ENCODE results near the gene CX3CL1.

Gene CX3CL1

DNA sequence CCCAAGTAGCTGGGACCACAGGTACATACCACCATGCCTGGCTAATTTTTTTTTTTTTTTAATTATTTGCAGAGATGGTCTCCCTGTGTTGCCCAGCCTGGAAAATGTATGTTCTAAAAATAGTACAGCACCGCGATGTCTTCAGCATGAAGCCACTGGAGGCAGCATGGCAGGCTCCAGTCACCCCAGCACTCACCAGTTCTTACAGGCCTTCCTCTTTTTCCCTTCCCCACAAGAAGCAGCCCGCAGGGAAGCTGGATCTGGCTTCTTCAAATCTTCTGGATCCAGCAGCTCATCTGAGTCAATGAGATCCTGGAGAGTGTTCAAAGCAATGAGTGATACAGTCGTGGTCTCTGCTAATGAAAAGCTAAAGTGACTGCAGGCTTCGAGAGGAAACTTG is 58.7 kb downstream of the CX3CL1 start:
- no peak overlapping the region for H3K9ac ChIP-seq (ENCODE audit: low read length)
- no peak for DNase-seq (ENCODE audit: low read depth)
- H3K9me3 ChIP-seq (ENCODE audit: control insufficient read depth, low read length) = no peaks in the 10 kb centered on the region
- no peaks in the 10 kb centered on the region for H3K4me1 ChIP-seq (ENCODE audit: control insufficient read depth, insufficient read depth, low read length)
- H3K27me3 ChIP-seq (replicated peaks; ENCODE audit: control insufficient read depth, insufficient read depth, low read length) = no peaks in the 10 kb centered on the region
- no peak overlapping the region for H3K4me3 ChIP-seq (ENCODE audit: low read length)
- peaks cover 85% of the 10 kb centered on the region for H3K36me3 ChIP-seq (ENCODE audit: control insufficient read depth, insufficient read depth, low read length, severe bottlenecking)

DNA sequence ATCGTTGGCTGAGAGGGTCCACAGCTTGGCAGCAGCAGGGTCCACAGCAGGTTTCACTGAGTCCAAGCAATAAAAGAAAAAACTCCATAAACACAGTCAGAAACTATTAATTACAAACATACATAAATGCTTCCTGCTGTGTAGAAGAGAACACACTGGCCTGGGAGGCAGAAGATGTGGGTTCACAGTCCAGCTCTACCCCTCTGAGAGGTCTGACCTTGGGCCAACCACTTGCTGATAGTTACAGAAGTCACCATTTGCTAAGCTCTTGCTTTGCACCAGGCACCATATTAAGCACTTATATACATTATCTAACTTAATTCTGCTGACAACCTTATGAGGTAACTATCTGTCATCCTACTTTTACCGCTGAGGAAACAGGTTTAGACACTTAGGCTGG is 60.2 kb downstream of the CX3CL1 start:
- Histone ChIP-seq H3K9me3 (ENCODE audit: control insufficient read depth, low read length) (no peaks in the 10 kb centered on the region), H3K4me1 (ENCODE audit: control insufficient read depth, insufficient read depth, low read length) (no peaks in the 10 kb centered on the region), H3K36me3 (ENCODE audit: control insufficient read depth, insufficient read depth, low read length, severe bottlenecking) (peaks cover 92% of the 10 kb centered on the region), H3K27me3 (replicated peaks; ENCODE audit: control insufficient read depth, insufficient read depth, low read length) (no peaks in the 10 kb centered on the region), H3K4me3 (ENCODE audit: low read length) (no peak overlapping the region), H3K9ac (ENCODE audit: low read length) (no peak overlapping the region)
- no peak for DNase-seq (ENCODE audit: low read depth)

DNA sequence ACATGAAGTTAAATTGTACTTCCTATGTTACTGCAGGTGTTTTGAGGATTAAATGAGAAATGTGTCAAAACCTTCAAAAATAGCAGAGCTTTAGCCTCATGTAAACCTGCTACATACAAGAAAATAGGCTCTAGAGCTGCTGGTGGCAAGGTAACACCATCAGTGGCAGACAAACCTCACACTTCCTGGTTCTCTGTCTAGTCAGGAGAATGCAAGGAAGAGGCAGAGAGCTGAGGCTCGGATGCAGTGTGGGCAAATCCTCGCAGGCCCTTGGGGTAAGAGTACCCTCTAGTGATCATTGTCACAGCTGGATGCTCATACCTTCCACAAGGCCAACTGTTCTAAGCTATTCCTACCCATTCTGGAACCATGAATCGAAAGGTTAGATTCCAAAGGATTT is 60.7 kb downstream of the CX3CL1 start:
- Histone ChIP-seq H3K9ac (ENCODE audit: low read length) (no peak overlapping the region), H3K4me1 (ENCODE audit: control insufficient read depth, insufficient read depth, low read length) (no peaks in the 10 kb centered on the region), H3K27me3 (replicated peaks; ENCODE audit: control insufficient read depth, insufficient read depth, low read length) (no peaks in the 10 kb centered on the region), H3K9me3 (ENCODE audit: control insufficient read depth, low read length) (no peaks in the 10 kb centered on the region), H3K36me3 (ENCODE audit: control insufficient read depth, insufficient read depth, low read length, severe bottlenecking) (peaks cover 93% of the 10 kb centered on the region), H3K4me3 (ENCODE audit: low read length) (no peak overlapping the region)
- DNase-seq (ENCODE audit: low read depth) = no peak

DNA sequence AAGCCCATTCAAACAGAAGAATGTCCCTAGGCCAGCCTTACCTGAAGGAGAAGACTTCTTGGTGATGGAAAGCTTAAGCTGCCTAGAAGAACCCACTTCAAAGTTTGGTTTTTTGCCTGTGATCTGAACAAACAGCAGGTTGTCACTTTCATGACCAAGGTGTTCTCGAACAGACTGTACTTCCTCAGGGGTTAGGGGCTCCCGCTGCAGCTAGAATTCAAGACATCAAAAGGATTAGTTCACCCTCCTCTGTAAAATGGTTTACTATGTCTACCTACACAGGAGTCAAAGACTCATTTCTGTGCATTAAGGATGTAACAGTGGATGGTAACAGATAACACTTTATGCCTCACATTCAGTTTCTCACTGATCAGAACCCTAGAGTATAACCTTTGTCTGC is 61.7 kb downstream of the CX3CL1 start:
- Histone ChIP-seq H3K27me3 (replicated peaks; ENCODE audit: control insufficient read depth, insufficient read depth, low read length) (no peaks in the 10 kb centered on the region), H3K4me3 (ENCODE audit: low read length) (no peak overlapping the region), H3K9me3 (ENCODE audit: control insufficient read depth, low read length) (no peaks in the 10 kb centered on the region), H3K9ac (ENCODE audit: low read length) (no peak overlapping the region), H3K36me3 (ENCODE audit: control insufficient read depth, insufficient read depth, low read length, severe bottlenecking) (peaks cover 93% of the 10 kb centered on the region), H3K4me1 (ENCODE audit: control insufficient read depth, insufficient read depth, low read length) (no peaks in the 10 kb centered on the region)
- no peak for DNase-seq (ENCODE audit: low read depth)
